SU-DHL-6 (cell line): ENCODE data around the gene E4F1.

Source experiments
- H2AFZ ChIP-seq: fragments of 200-600 bp; sonication (generic); 2 replicates; pipeline ENCODE4 v1.6.1; 2014; ENCODE audit warnings: low read depth, mild to moderate bottlenecking, moderate library complexity, mixed read lengths, antibody characterized with exemption, low read length; ENCODE audit not compliant: severe bottlenecking
- H3F3A ChIP-seq: fragments of 200-600 bp; shearing (Covaris generic); 2 replicates; pipeline ENCODE4 v1.6.0; 2016; ENCODE audit warnings: antibody characterized with exemption, mild to moderate bottlenecking; ENCODE audit not compliant: insufficient read depth
- H3K27ac ChIP-seq: fragments of 200-600 bp; sonication (generic); 2 replicates; pipeline ENCODE4 v1.5.1; 2016; ENCODE audit warnings: low read depth, mild to moderate bottlenecking, low read length, moderate library complexity, mixed read lengths
- H3K27me3 ChIP-seq: fragments of 200-600 bp; sonication (generic), shearing (Covaris generic); 2 replicates; pipeline ENCODE4 v1.6.0; 2014; ENCODE audit warnings: mild to moderate bottlenecking, low read length
- H3K36me3 ChIP-seq: fragments of 200-600 bp; sonication (generic); 2 replicates; pipeline ENCODE4 v1.6.1; 2014; ENCODE audit warnings: mild to moderate bottlenecking, low read length, mixed read lengths
- H3K4me2 ChIP-seq: fragments of 300-600, 200-600 bp; shearing (Covaris generic), sonication (generic); 2 replicates; pipeline ENCODE4 v1.6.0; 2014; ENCODE audit warnings: low read length, low read depth, mild to moderate bottlenecking; ENCODE audit not compliant: poor library complexity, severe bottlenecking
- H3K4me3 ChIP-seq: fragments of 200-600 bp; sonication (generic); 2 replicates; pipeline ENCODE4 v1.5.1; 2014; ENCODE audit warnings: antibody characterized with exemption, low read length, mild to moderate bottlenecking, mixed read lengths; ENCODE audit not compliant: insufficient read depth, poor library complexity, severe bottlenecking
- H3K79me2 ChIP-seq: fragments of 200-600 bp; sonication (generic); 2 replicates; pipeline ENCODE4 v1.6.1; 2014; ENCODE audit warnings: mild to moderate bottlenecking, low read length, moderate library complexity; ENCODE audit not compliant: insufficient read depth
- H3K9ac ChIP-seq: fragments of 200-600 bp; sonication (generic); 2 replicates; pipeline ENCODE4 v1.7.0; 2014; ENCODE audit warnings: mild to moderate bottlenecking, low read length
- H3K9me2 ChIP-seq: fragments of 200-600 bp; sonication (generic); replicated peaks from 2 replicates; pipeline ENCODE4 v1.6.1; 2014; ENCODE audit warnings: low read length; ENCODE audit not compliant: insufficient read depth
- H3K9me3 ChIP-seq: fragments of 200-600 bp; sonication (generic); 2 replicates; pipeline ENCODE4 v1.6.1; 2014; ENCODE audit warnings: low read length, mixed read lengths; ENCODE audit not compliant: insufficient read depth
- H4K20me1 ChIP-seq: fragments of 200-600 bp; sonication (generic); 2 replicates; pipeline ENCODE4 v1.6.1; 2014; ENCODE audit warnings: low read depth, mild to moderate bottlenecking, antibody characterized with exemption, low read length, moderate library complexity, mixed read lengths
- CTCF ChIP-seq: fragments of 200-600 bp; sonication (generic); IDR thresholded peaks from one replicate; pipeline ENCODE4 v1.5.1; 2017; ENCODE audit warnings: antibody characterized with exemption, mild to moderate bottlenecking, low read length, moderate library complexity; ENCODE audit not compliant: insufficient read depth, poor library complexity, severe bottlenecking
- EZH2phosphoT487 ChIP-seq: fragments of 200-600 bp; sonication (generic), shearing (Covaris generic); conservative IDR thresholded peaks from 2 replicates; pipeline ENCODE4 v1.6.1; 2018; ENCODE audit warnings: mild to moderate bottlenecking, antibody characterized with exemption, low read length, moderate library complexity, mixed read lengths

E4F1 gene

GRCh38 chr16:2273931-2274330 lies 50.5 kb downstream of the E4F1 start:
- Histone ChIP-seq H3K9ac (no peak overlapping the region), H3K9me2 (no peaks in the 10 kb centered on the region), H3K9me3 (no peaks in the 10 kb centered on the region), H3K4me2 (no peak overlapping the region), H3F3A (no peaks in the 10 kb centered on the region), H2AFZ (no peak overlapping the region), H4K20me1 (no peaks in the 10 kb centered on the region; the same call in 1 of the 2 replicates), H3K27ac (no peak overlapping the region), H3K79me2 (peaks cover 7% of the 10 kb centered on the region; the same call in 1 of the 2 replicates), H3K36me3 (no peaks in the 10 kb centered on the region), H3K27me3 (no peaks in the 10 kb centered on the region), H3K4me3 (no peak overlapping the region)
- no peak for TF ChIP-seq CTCF
- no peak for TF ChIP-seq EZH2phosphoT487

GRCh38 chr16:2275476-2276367 lies 52.3 kb downstream of the E4F1 start:
- Histone ChIP-seq H3K27me3 (no peaks in the 10 kb centered on the region), H2AFZ (no peak overlapping the region), H4K20me1 (no peaks in the 10 kb centered on the region), H3K9me3 (no peaks in the 10 kb centered on the region), H3K79me2 (no peaks in the 10 kb centered on the region), H3K9me2 (no peaks in the 10 kb centered on the region), H3K36me3 (no peaks in the 10 kb centered on the region), H3K9ac (no peak overlapping the region), H3K4me3 (no peak overlapping the region), H3K4me2 (no peak overlapping the region), H3K27ac (no peak overlapping the region), H3F3A (no peaks in the 10 kb centered on the region)
- no peak for TF ChIP-seq EZH2phosphoT487
- TF ChIP-seq CTCF: no peak

- Histone ChIP-seq H2AFZ (no peak overlapping the region), H3K27ac (no peak overlapping the region), H3K9me3 (no peaks in the 10 kb centered on the region), H3K79me2 (no peaks in the 10 kb centered on the region), H3F3A (no peaks in the 10 kb centered on the region), H3K4me2 (no peak overlapping the region), H3K27me3 (no peaks in the 10 kb centered on the region), H3K9me2 (no peaks in the 10 kb centered on the region), H3K36me3 (no peaks in the 10 kb centered on the region), H3K4me3 (no peak overlapping the region), H4K20me1 (no peaks in the 10 kb centered on the region), H3K9ac (no peak overlapping the region)
- TF ChIP-seq EZH2phosphoT487: no peak
- TF ChIP-seq CTCF: no peak
Measured at GRCh38 chr16:2276368-2277195, 53.2 kb downstream of the E4F1 start.
